Measurements from ENCODE around the gene SIGLEC11.
"Not testable (repeated sequence)": the region's sequence is repeated elsewhere in the genome, so short reads cannot be mapped to it uniquely, and the experiment has no call there.

The SIGLEC11 gene, protein sequence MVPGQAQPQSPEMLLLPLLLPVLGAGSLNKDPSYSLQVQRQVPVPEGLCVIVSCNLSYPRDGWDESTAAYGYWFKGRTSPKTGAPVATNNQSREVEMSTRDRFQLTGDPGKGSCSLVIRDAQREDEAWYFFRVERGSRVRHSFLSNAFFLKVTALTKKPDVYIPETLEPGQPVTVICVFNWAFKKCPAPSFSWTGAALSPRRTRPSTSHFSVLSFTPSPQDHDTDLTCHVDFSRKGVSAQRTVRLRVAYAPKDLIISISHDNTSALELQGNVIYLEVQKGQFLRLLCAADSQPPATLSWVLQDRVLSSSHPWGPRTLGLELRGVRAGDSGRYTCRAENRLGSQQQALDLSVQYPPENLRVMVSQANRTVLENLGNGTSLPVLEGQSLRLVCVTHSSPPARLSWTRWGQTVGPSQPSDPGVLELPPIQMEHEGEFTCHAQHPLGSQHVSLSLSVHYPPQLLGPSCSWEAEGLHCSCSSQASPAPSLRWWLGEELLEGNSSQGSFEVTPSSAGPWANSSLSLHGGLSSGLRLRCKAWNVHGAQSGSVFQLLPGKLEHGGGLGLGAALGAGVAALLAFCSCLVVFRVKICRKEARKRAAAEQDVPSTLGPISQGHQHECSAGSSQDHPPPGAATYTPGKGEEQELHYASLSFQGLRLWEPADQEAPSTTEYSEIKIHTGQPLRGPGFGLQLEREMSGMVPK

DNA sequence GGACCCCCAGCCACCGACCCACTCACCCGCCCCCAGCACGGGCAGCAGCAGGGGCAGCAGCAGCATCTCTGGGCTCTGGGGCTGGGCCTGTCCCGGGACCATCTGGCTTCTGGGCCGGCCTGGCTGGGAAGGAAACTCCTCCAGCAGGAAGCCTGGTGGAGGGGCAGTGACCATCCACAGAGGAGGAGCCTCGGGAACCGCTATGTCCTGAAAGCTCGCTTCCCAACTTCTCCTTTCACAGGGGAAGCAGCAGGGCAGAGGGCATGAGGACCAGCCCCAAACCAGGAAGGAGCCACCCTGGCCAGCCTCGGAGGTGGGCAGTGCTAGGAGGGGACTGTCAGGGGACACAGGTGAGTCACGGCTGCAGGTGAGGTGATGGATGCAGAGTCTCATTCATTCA, at the start of gene SIGLEC11:
SIGLEC11 (minus strand) TSS at position 193 of the 400 bp plus-strand sequence; CDS start at position 102, 91 bp downstream.
- not testable (repeated sequence) for DNase-seq

DNA sequence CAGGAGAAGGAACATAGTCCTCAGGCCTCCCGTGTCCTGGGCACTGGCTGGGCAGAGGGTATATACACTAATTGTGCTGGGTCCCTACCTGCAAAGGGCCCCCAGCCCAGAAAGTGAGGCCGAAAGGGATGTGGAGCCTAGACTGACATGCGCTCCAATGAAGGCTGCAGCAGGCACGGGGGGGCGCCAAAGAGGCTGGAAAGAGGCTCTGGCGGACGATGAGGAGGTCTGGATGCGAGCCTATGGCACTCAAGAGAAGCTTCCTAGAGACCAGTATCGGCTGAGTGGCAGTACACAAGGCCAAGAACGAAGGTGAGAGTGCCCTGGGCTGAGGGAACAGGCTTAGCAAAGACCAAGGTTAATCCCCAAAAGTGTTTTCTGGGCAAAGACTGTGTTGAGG, 47.6 kb upstream of the SIGLEC11 start:
- no peak for DNase-seq

DNA sequence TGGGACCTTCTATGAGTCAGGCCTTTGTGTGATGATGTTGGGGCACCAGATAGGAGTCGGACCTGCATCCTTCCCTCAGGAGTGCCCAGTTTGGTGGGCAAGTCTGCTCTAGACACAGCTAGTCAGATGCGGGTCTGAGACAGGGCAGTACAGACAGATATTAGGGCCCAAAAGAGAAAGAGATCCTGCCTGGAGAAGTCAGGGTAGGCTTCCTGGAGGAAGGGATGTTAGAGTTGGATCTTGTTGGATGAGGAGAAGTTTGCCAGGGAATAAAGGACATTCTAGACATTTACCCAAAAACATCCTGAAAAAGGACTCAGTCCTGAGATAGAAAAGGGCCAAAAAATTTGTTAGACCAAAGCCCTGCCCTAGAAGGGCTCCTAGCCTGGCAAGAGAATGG, 47.0 kb upstream of the SIGLEC11 start:
- DNase-seq = no peak

DNA sequence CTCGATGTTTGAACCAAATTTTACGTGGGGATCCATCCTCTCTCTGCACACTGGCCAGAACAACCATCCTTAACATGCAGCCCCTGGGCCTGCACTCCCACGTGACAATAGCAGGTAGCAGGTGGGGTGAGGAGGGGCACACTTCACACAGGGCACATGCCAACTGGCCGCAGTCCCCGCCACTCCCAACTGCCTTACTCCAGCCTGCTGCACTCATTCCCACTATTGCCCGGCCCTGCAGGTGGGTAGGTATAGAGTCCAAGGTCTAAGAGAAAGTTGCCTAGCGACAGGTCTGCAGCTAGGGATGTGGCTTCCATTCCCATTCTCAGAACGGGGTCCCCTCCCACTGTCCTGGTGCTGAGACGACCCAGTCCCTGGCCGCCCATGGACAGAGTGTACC, 46.2 kb upstream of the SIGLEC11 start:
- no peak for DNase-seq

DNA sequence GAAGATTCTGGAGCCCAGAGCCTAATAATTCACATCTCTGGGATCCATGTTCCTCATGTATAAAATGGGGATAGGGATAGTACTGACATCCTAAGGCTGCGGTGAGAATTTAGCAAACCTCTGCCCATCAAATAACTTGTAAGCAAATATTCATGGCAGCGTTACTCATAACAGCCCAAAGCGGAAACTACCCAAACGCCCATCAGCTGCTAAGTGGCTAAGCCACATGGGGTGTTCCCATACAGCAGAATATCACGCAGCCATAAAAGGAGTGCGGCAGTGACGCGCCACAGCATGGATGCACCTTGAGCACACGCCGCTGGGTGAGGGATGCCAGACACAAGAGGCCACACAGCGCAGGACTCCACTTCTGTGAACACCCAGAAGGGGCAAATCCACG, 44.5 kb upstream of the SIGLEC11 start:
- no peak for DNase-seq

DNA sequence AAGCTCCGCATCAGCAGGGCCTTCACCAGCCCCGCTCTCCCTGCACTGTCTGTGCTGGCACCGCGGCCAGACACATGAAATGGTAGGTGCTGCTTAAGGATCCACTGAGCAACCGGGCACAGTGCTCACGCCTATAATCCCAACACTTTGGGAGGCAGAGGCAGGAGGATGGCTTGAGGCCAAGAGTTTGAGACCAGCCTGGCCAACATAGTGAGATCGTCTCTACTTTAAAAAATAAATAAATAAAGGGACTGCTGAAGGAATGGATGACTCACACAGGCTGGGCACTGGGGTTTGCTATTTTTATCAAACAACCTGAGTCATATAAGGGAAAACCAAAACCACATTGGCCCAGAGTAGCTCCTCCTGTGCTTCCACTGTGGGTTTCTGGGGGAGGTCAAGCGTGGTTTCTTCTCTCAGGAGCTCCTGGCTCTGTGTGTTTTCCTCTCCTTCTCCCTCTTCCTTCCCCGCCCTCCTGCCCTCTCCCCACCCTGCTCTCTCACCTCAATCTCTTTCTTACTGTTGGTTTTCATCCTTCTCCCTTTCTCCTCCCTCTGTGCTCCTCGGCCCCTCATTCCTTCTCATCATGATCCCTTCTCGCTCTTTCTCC, 42.9 kb upstream of the SIGLEC11 start:
- DNase-seq = no peak

DNA sequence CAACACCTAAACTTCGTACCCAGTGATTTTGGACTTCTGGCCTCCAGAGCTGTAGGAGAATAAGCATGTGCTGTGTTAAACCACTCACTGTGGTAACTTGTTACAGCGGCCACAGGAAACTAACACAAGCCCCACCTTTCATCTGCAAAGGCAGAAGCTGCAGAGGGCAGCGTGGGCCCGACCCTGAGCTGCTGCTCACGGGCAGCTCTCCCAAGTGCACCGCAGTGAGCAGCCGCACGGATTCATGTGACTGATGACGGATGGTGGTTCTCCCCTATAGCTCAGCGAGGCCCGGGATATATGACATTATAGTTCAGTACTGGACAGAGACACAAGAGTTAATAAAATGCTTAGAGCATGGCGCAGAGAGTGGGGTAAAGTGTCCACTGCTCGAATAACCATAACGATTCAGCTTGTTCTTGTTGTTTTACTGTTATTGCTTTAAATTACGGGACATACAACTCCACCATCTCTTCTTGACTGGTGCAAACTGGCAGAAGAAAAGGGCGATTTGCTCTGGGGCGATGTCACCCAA, 42.3 kb upstream of the SIGLEC11 start:
- no peak for DNase-seq

DNA sequence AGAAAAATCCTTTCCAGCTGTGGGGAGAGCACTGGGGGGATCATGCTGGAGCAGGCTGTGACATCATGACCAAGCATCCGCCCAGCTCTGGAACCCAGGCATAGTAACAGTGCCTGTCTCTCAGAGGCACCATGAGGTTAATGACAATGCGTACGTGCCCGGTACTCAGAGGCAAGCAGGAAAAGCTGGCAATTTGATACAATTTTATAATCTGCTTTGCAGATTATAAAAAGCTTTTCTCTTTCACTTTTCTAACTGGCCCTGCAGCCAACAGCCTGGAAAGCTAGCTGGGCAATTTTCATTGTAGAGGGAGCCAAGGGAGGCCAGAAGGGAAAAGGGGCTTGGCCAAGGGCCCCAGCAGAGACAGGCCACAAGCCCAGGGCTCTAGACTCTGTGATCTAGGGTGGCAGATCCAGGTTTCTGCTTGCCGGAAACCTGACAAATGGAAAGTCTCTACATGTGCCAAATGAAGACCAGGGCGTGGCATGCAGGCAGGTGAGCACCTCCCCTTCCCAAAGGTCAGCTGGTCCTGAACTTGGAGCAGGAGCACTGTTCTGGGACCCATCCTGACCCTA, 41.5 kb upstream of the SIGLEC11 start:
- DNase-seq = no peak

DNA sequence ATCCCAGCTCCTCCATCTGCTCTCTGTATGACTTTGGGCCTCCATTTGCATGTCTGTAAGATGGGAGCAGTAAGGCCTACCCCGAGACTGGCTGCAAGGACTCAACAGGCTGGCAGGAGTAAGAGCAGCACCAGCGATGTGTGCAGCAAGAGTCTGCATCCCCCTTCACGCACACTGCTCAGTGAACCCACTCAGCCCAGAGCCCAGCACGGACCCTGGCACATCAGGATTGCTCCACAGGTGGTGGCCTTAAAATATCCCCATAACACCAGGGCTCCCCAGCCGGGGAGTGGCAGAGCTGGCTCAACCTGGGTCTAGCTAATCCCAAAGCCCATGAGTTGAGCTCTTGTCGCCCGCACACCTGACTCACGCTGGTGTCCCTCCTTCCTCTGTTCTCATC, 40.8 kb upstream of the SIGLEC11 start:
- DNase-seq = no peak

DNA sequence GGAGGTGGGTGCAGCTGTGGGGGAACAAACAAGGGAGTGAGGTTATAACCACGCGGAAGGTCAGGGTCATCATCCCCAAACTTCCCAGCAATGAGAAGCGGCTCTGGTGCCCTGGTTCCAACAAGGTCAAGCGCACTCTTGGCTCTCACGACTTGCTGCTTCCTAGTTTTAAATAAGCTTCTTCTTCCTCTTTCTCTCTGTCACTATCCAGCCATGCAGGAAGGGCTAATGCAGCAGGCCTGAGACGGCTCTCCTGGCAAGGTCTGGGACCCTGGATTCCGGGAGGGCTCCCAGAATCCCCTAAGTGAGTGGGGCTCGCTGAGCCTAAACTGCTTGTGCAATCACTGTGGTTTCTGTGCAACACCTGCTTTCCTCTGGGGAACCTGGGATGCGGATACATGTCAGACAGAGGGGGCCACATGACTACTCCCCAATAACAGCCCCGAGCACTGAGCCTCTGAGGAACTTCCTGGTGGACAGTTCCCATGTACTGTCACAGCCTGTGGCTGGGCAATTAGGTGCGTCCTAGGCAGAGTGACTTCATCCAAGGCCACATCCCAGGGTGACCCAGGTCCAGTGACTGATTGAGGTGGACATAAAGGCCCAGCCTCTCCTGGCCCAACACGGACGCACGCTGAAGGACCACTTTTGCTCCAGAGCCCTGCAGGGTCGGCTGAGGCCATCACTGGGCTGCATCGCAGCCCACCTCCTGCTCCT, 40.0 kb upstream of the SIGLEC11 start:
- DNase-seq = no peak

DNA sequence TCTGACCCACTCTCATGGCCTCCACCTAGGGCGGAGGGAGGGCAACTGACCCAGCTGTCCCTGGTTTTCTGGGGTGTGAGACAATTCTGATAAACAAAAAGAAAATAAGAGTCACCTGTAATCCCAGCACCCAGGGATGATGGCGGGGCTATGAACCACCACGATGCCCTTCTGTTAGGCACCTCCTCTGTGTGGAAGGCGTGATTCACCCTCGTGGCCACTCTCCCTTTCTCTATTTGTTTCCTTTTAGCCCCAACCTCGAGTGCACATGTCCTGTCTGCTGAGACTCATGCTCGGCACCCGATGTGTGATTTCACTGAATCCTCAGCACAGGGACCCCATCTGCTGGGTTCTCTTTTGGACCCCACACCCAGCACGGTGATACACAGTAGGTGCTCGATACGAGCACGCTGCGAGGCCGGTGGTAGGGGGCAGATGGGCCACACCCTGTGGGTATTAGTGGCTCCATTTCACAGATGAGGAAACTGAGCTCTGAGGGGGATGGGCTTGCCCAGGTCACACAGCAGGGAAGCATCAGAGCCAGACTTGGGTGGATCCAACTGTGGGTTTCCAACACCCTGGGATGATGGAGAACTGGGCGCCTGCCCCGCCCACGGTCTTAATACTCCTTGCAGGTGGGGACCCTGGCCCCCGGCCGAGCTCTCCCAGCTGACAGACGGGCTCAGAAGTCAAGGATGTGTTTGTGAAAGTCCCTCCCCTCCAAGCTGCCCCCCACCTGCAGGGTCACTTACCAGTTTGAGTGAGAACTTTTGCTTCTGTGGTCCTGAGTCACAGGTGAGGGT, 39.3 kb upstream of the SIGLEC11 start:
- no peak for DNase-seq

DNA sequence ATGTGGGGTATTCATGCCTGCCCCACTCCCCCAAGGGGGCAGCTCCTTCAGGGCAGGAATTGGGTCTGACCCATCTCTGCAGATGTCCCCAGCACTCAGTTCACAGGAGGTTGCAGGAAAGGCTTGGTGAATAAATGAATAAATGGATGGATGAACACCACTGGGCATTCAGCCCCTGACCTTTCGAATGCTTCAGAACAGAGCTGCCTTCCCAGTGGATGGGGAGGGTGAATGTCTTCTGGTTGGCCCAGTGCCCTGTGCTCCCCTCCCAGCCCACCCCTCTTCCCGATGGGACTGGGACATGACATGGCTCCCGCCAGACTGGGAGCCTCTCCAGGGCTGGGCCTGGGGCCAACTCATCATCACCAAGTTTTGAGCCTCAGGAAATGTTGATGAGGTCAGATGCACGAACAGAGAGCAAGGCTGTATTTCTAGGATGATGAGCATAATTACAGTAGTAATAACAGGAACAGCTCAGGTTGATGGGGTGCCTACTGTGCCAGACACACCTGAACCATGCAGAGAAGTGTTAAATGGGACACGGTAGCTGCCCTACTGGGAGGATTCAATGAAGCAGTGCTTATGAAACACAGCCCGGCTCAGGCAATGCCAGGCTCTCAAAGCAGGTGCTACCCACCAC, 38.5 kb upstream of the SIGLEC11 start:
- no peak for DNase-seq

DNA sequence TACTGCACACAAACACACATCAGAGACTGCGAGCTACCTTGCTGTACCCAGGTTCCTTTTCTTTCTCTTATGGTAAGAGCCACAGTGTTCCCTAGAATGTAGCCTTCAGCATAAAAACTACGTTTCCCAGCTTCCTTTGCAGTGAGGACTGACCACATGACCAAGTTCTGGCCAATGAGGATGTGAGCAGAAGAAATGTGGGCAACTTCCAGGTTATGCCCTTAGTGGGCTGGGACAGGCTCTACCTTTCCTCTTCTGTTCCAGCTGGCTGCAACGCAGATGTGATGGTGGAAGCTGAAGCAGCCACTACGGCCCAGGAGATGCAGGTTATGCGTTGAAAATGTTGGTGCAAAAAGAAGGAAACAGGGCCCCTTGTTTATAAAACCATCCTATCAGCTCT, 36.7 kb upstream of the SIGLEC11 start:
- DNase-seq = no peak

DNA sequence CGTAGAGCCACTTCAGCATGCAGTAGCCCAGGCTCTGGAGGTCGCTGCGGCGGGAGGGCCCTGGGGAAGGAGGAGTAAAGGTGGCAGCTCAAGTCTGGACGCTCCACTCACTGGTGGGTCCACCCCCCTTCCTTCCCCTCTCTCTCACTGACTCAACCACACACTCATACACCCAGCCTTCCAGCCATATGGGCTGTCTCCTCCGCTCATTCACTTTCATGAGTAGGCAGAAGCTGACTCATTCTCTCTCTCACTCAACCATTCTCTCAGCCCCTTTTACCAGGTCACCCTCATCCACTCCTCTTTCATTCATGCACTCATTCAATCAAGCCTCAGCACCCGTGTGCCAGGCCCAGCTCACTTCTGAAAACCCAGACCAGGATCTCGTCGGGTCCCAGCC, 27.5 kb upstream of the SIGLEC11 start:
- peak; percentile 58 for DNase-seq

DNA sequence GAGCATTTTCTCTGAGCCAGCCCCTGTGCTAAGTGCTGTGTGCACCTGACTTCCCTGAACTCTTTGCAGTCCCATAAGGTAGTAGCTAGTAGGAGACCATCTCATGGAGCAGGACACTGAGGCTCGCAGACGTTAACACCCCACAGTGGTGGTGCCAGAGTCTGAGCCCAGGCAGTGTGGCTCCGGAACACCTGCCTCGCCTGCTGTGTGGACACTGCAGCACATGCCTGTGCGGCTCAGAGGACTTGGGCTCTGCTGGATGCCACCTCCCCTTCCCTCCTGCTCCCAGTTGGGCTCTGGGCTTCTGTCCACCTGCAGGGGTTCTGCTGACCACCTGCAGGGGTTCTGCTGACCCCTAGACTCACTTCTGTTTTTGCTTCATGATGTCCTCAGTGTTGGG, 27.0 kb upstream of the SIGLEC11 start:
- no peak for DNase-seq

DNA sequence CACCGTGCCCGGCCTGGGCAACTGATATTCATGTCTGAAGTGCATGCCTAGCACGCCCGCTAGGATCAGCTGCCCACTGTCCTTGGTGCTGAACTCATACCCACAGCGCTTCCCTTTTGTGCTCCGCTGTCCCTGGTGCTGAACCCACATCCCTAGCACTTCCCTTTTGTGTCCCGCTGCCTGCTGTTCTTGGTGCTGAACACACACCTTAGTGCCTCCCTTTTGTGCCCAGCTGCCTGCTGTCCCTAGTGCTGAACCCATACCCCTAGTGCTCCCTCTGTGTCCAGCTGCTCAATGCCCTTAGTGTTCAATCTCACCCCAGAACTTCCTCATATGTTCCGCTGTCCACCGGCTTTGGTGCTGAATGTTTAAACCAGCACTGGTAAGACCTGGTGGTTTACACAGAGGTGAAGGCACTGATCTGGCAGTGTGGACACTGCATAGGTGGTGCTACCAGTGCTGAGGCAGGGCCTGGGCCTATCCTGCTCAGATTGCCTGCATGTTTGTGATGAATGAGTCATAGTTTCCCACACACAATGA, 26.3 kb upstream of the SIGLEC11 start:
- peak; percentile 87 for DNase-seq

DNA sequence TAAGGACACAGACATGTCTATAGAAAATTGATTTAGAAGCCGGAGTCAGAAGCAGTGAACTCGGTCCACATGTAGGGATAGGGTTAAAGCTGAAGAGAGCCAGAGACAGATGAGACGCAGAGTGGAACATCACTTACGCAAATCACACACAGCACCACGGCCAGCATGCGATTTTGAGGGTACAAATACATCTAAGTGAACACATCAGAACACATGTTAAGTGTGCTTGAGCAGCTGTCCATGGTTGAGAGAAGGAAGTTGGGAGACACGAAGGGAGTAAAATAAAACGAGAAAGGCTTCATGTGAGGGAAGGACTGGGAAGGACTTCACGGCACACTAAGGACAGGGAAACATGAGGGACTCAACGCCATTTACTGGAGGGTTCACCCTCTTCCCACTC, 25.4 kb upstream of the SIGLEC11 start:
- no peak for DNase-seq

DNA sequence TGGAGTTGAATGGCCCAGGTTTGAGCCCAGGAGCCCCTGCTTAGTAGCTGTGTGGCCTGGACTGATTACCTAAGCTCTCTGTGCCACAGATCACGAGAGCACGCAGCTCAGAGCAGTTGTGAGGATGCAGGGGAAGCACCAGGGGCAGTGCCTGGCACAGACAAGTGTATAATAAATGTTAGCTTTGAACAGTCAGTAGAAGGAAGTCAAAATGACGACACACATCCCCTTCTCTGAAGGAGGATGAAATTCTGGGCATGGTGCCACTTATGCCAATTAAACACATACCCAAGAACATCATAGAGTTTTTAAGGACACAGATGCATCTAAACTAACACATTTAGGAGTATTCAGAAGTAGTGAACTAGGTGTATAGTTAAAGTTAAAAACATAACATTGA, 24.9 kb upstream of the SIGLEC11 start:
- no peak for DNase-seq

DNA sequence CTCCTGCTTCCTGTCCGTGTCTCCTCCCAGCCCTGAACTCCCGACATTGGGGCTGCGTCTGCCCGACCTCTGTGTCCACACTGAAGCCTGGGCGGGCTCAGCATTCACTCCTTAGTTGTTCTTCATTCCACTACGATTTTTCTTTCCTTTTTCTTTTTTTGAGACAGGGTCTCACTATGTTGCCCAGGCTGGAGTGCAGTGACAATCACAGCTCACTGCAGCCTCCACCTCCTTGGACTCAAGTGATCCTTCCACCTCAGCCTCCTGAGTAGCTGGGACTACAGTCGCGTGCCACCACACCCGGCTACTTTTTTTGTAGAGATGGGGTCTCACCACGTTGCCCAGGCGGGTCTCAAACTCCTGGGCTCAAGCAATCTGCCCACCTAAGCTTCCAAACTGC, 23.5 kb upstream of the SIGLEC11 start:
- DNase-seq = no peak

DNA sequence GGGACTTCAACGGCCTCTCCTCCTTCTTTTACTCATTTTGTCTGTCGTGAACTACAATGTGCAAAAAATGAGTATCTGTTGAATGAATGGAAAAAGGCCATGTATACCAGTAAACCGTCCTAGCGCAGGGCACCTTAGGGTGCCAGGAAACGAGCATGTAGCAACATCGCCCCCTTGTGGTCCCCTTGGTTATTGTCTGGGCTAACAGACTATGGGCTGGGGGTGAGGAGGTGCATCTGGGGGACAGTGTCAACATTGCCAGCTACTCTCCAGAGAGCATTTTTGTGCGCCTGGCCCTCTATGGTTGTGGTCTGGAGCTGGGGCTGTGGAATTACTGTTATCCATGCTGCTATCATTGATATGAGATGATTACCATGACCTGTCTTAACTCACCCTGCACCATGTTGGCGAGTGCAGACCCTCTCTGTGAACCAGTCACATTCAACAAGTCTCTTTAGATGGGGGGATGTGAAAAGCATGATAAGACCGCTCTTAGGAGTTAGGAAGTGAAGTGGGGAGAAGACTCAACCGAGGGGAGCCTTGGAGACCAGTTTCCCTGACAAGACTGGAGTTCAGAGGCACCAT, 22.8 kb upstream of the SIGLEC11 start:
- peak; percentile 95 for DNase-seq
